ENCODE data around the gene CSNK1A1. TPM values are rescaled to one million over a fixed set of nuclear protein-coding genes. Genes with fewer than 3 reads are reported as not detected.

Gene CSNK1A1
- total RNA-seq (2022; extraction: Qiagen RNA extraction; ENCODE audit: low read depth), result 106 to 145 TPM (median 131 TPM) in 5 replicates

DNA sequence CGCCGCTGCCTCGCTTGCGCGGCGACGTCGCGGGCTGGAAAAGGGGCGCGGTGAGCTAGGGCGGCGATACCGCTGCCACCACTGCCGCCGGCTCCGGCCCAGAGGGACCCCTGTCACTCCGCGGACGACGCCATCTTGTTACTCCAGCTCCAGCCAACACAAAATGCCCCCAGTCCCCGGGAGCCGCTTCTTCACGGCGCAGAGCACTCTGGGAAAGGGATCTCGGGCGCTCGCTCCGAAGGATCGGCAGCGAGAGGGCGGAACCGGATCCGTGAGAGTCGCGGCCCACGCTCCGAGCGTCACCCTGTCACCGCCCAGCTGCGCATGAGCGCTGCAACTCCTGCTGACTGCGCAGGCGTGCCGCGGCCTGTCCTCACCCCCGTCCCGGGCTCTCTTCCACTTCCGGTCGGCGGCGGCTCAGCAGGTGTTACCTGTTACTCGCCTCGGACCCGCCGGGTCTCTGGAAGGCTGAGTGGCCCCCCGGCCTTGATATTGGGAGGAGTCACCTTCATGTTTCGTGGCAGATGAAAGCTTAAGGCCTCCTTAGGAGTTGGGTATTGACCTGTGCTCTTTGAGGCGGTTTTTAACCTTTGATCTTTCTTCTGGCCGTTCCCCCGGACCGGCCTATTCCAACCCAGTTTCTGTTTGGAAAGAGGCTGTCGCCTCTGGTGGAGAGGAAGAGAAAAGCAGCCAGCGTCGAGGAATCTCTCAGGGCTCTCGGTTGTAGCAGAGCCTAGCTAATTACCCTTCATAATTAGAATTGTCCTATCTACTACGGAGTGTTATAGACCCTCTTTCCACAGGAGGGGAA is at the start of gene CSNK1A1:
TSS of gene CSNK1A1 (minus strand) at position 213 of the 811 bp plus-strand sequence. CDS start 475 bp downstream, outside the sequence.

DNA sequence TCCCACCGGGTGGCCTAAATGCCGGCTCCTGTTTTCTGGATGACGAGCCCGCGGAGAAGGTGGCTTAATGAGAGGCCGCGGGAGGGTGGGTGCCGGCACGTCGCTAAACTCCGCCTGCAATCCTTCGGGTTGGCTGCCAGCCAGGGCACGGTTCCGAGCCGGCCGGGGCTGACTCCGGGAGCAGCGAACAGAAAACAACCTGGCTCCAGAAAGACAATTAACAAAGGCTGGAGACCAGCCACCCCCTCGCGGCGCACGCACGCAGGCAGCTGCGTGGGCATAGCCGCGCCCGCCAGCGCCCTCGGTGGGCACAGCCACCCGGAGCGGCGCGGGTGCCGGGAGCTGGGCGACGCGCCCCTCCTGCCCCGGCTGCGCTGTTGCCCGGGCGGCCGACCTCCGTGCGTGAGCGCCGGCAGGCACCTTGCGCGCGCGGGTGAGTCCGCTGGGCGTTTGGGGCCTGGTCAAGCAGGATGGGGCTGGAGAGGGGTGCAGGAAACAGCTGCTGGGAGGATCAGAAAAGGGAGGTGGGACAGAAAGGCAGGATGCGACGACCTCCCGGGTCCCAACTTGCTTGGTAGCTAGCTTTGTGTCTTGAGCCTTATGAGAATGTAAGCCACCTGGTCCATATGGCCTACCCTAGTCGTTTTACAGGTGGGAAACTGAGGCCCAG is 30.1 kb upstream of the CSNK1A1 start, which contains the start of gene ARHGEF37:
TSS of gene ARHGEF37 (plus strand) at position 307 of the 670 bp plus-strand sequence. CDS start 16,272 bp downstream, outside the sequence.

Other genes starting within 250 kb of the CSNK1A1 start
- 4.9 to 8.5 TPM (median 6.9 TPM) in 5 replicates for gene GRPEL2, start 205.9 kb downstream of the CSNK1A1 start, total RNA-seq (2022; extraction: Qiagen RNA extraction; ENCODE audit: low read depth)
- 1.8 to 3.1 TPM (median 2.7 TPM) in 5 replicates for gene PCYOX1L, start 193.4 kb downstream of the CSNK1A1 start, total RNA-seq (2022; extraction: Qiagen RNA extraction; ENCODE audit: low read depth)
- not detected in 5 replicates for gene IL17B, start 172.1 kb downstream of the CSNK1A1 start, total RNA-seq (2022; extraction: Qiagen RNA extraction; ENCODE audit: low read depth)
- 1.2 to 1.5 TPM (median 1.4 TPM) in 5 replicates for gene ARHGEF37, start 30.1 kb upstream of the CSNK1A1 start, total RNA-seq (2022; extraction: Qiagen RNA extraction; ENCODE audit: low read depth)
- gene PPARGC1B, start 178.9 kb upstream of the CSNK1A1 start, total RNA-seq (2022; extraction: Qiagen RNA extraction; ENCODE audit: low read depth), result 3.6 to 5.2 TPM (median 4.2 TPM) in 5 replicates